ENCODE measurements around the gene FGL2.
"Not testable (repeated sequence)": the region's sequence is repeated elsewhere in the genome, so short reads cannot be mapped to it uniquely, and the experiment has no call there.

Gene FGL2

DNA sequence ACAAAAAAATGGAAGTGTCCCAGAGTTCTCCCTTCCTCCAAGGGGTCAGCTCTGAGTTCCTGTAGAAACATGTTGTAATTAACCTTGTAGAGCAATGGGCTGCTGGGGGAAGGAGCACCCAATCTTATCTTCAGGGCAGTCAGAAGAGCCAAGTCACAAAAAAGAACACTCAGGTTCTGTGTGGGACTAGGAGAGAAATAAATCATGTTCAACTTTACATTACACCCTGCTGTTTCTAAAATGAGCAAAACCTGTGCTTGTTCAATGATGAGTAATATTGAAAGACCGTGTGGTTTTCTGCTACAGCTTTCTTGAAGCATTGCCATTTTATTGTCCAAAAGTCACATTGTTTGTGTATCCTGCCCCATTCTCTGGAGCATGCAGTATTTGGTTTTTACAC, 42.6 kb downstream of the FGL2 start:
- DNase-seq (ENCODE audit: low read depth in 2 of 2) = not testable (repeated sequence)

DNA sequence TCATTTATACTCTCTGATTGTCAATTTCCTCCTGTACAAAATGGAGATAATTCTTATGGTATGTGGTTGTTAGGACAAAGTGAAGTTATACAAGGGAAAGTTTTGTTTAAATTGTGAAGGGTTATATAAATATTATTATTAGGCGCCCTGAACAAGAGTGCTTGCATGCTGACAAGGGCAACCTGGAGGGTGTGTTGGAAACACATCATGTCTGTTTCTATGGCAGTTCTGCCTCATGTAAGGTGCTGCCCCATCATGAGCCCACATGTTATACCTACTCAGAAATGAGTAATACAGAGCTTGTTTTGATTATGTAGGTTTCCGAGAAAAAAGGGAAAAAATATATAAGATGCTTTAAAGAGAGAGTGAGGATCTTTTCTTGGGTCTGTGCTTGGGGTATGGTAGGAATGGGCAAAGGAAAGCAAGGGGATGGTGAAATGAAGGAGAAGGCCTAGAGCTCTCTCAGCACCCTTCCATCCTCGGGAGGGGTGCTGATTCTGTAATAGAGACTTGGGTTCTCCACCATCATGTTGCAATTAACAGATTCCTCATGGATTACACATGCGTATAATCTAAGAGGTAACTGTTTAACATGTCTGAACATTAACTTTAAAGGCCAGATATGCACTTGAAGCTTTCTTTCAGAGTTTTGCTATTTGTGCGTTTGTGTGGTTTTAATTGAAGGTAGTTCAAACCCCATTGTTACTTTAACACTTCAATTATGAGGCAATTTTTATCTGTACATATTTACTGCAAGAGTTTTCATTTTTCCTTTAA, 43.8 kb downstream of the FGL2 start:
- DNase-seq (ENCODE audit: low read depth in 2 of 2) = not testable (repeated sequence)

DNA sequence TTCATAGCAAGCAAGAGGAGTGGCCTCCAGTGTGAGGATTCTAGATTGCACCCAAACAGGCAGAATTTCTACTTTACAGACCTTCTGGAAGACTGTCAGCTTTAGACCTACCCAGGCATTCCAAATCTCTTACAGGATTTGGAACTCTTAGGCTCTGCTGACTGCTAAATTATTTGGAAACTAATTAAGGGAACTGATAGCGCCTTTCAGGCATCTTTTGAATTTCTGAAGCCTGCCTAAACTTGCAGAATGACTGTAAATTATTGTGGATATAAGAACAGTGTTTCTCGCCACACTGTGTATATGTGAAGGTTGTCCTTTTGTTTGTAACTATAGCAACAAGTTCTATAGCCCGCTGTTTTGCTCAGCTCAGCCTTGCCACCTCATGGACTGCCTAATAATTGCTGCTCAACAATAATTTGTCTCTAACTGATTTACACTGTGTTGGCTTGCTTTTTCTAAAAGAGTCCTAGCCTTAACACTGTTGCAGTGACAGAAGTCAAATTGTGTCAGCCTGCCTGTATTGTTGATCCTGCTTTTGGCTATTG, 44.6 kb downstream of the FGL2 start:
- not testable (repeated sequence) for DNase-seq (ENCODE audit: low read depth in 2 of 2)

DNA sequence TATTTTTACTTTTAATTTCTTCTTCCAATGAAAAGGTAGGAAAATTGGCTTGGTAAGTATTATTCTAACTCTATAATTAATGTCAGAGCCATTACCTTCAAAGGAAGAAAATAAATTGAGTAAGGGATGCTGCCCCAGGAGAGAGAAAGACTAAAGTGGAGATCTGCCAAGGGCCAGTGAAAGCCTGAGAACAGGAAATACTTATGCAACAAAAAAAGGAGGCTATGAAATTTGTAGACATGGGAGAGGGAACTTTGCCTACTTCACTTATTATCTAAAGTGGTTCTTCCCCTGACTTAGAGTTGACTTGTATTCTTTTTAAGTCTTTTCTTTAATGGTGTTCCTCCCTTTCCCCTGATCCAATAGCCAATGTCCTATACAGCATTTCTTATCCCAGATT, 47.4 kb downstream of the FGL2 start:
- DNase-seq (ENCODE audit: low read depth in 2 of 2) = not testable (repeated sequence)
